H9 (cell line): Measurements from ENCODE around the gene DISC1. TPM values are rescaled to one million over a fixed set of nuclear protein-coding genes. Genes with fewer than 3 reads are reported as not detected.

Experiments
- DNase-seq: peaks from one replicate; pipeline ENCODE4 v3.0.0-alpha.2; 2017
- H2AFZ ChIP-seq: one replicate; pipeline ENCODE4 v1.6.1; 2013; ENCODE audit warnings: mild to moderate bottlenecking, low read length, control low read depth, moderate library complexity
- H2AK5ac ChIP-seq: 2 replicates; pipeline ENCODE4 v1.6.1; 2013; ENCODE audit warnings: low read length, control low read depth, mixed read lengths; ENCODE audit not compliant: insufficient read length
- H2BK120ac ChIP-seq: one replicate; pipeline ENCODE4 v1.6.1; 2013; ENCODE audit warnings: low read depth, mild to moderate bottlenecking, low read length, control low read depth, inconsistent platforms; ENCODE audit not compliant: poor library complexity, severe bottlenecking
- H2BK12ac ChIP-seq: 2 replicates; pipeline ENCODE4 v1.6.1; 2013; ENCODE audit warnings: low read length, control low read depth, mixed read lengths, low read depth; ENCODE audit not compliant: insufficient read length
- H2BK15ac ChIP-seq: 2 replicates; pipeline ENCODE4 v1.6.1; 2013; ENCODE audit warnings: low read depth, low read length, control low read depth
- H2BK20ac ChIP-seq: one replicate; pipeline ENCODE4 v1.6.1; 2013; ENCODE audit warnings: low read depth, mild to moderate bottlenecking, low read length, control low read depth, inconsistent platforms; ENCODE audit not compliant: poor library complexity, severe bottlenecking
- H2BK5ac ChIP-seq: 2 replicates; pipeline ENCODE4 v1.6.1; 2013; ENCODE audit warnings: low read length, control low read depth, mixed read lengths; ENCODE audit not compliant: insufficient read length
- H3K14ac ChIP-seq: 2 replicates; pipeline ENCODE4 v1.6.1; 2013; ENCODE audit warnings: low read length, control low read depth; ENCODE audit not compliant: insufficient read depth
- H3K18ac ChIP-seq: 2 replicates; pipeline ENCODE4 v1.6.1; 2013; ENCODE audit warnings: low read depth, mild to moderate bottlenecking, mixed read lengths, low read length, control low read depth; ENCODE audit not compliant: insufficient read length
- H3K23ac ChIP-seq: 2 replicates; pipeline ENCODE4 v1.6.1; 2013; ENCODE audit warnings: low read length, control low read depth, mixed read lengths, low read depth; ENCODE audit not compliant: insufficient read length
- H3K23me2 ChIP-seq: 2 replicates; pipeline ENCODE4 v1.6.1; 2013; ENCODE audit warnings: low read depth, mild to moderate bottlenecking, mixed read lengths, low read length, control low read depth; ENCODE audit not compliant: insufficient read length, poor library complexity, severe bottlenecking
- H3K27ac ChIP-seq: 2 replicates; pipeline ENCODE4 v1.5.1; 2013; ENCODE audit warnings: low read length, control low read depth, mixed read lengths, low read depth; ENCODE audit not compliant: insufficient read length
- H3K27me3 ChIP-seq: 2 replicates; pipeline ENCODE4 v1.6.1; 2013; ENCODE audit warnings: low read length, control low read depth, inconsistent platforms; ENCODE audit not compliant: insufficient read depth
- H3K4ac ChIP-seq: 2 replicates; pipeline ENCODE4 v1.6.1; 2013; ENCODE audit warnings: low read depth, mild to moderate bottlenecking, control low read depth, inconsistent platforms, low read length, moderate library complexity
- H3K4me1 ChIP-seq: 2 replicates; pipeline ENCODE4 v1.6.1; 2013; ENCODE audit warnings: low read length, control low read depth, inconsistent platforms; ENCODE audit not compliant: insufficient read depth
- H3K4me2 ChIP-seq: 2 replicates; pipeline ENCODE4 v1.6.1; 2013; ENCODE audit warnings: low read length, control low read depth, mixed read lengths; ENCODE audit not compliant: insufficient read length, insufficient read depth
- H3K56ac ChIP-seq: 2 replicates; pipeline ENCODE4 v1.6.1; 2013; ENCODE audit warnings: low read depth, mild to moderate bottlenecking, mixed read lengths, low read length, control low read depth; ENCODE audit not compliant: insufficient read length
- H3K79me1 ChIP-seq: 2 replicates; pipeline ENCODE4 v1.6.1; 2013; ENCODE audit warnings: low read depth, mild to moderate bottlenecking, moderate library complexity, low read length, control low read depth, inconsistent platforms; ENCODE audit not compliant: insufficient read depth, poor library complexity, severe bottlenecking
- H3K79me2 ChIP-seq: 2 replicates; pipeline ENCODE4 v1.6.1; 2013; ENCODE audit warnings: low read length, control low read depth, inconsistent platforms; ENCODE audit not compliant: insufficient read depth
- H3K9ac ChIP-seq: 2 replicates; pipeline ENCODE4 v1.6.1; 2013; ENCODE audit warnings: low read length, control low read depth, mixed read lengths; ENCODE audit not compliant: insufficient read length; ENCODE audit errors: extremely low read depth
- H3K9me3 ChIP-seq: one replicate; pipeline ENCODE4 v1.6.1; 2013; ENCODE audit warnings: low read depth, low read length, inconsistent platforms; ENCODE audit not compliant: control insufficient read depth
- H3T11ph ChIP-seq: one replicate; pipeline ENCODE4 v1.6.1; 2013; ENCODE audit warnings: mild to moderate bottlenecking, low read length, control low read depth, inconsistent platforms
- H4K20me1 ChIP-seq: one replicate; pipeline ENCODE4 v1.6.1; 2013; ENCODE audit not compliant: control insufficient read depth, insufficient read length, insufficient read depth
- H4K5ac ChIP-seq: 2 replicates; pipeline ENCODE4 v1.6.1; 2013; ENCODE audit warnings: low read depth, mild to moderate bottlenecking, mixed read lengths, low read length, control low read depth; ENCODE audit not compliant: insufficient read length
- H4K8ac ChIP-seq: replicated peaks from 2 replicates; pipeline ENCODE4 v1.6.1; 2013; ENCODE audit warnings: low read length, control low read depth, mixed read lengths, low read depth; ENCODE audit not compliant: insufficient read length
- H4K91ac ChIP-seq: 2 replicates; pipeline ENCODE4 v1.6.1; 2013; ENCODE audit warnings: low read depth, mild to moderate bottlenecking, moderate library complexity, mixed read lengths, low read length, control low read depth; ENCODE audit not compliant: insufficient read length
- H3K27ac Mint-ChIP-seq, 3 experiments: 2 replicates in 2 of 3; 3 replicates in 1 of 3; pipeline ENCODE4 v1.8.0; 2020 to 2021; ENCODE audit warnings: mixed read lengths in 3 of 3, mild to moderate bottlenecking in 1 of 3, moderate library complexity in 1 of 3
- H3K27me3 Mint-ChIP-seq: 2 replicates; pipeline ENCODE4 v1.8.0; 2021; ENCODE audit warnings: low read depth, mild to moderate bottlenecking, moderate library complexity, mixed read lengths
- H3K36me3 Mint-ChIP-seq, 3 experiments: 2 replicates in 2 of 3; 3 replicates in 1 of 3; pipeline ENCODE4 v1.8.0; 2020 to 2021; ENCODE audit warnings: low read depth in 3 of 3, mixed read lengths in 3 of 3; ENCODE audit not compliant: insufficient read depth in 1 of 3
- H3K4me1 Mint-ChIP-seq, 2 experiments: 2 replicates each; pipeline ENCODE4 v1.8.0; 2020; ENCODE audit warnings: mixed read lengths in 2 of 2
- H3K4me3 Mint-ChIP-seq, 2 experiments: 2 replicates in 1 of 2; 3 replicates in 1 of 2; pipeline ENCODE4 v1.8.0; 2020 to 2021; ENCODE audit warnings: mild to moderate bottlenecking in 2 of 2, mixed read lengths in 2 of 2, moderate library complexity in 1 of 2
- H3K9me3 Mint-ChIP-seq, 2 experiments: 2 replicates in 1 of 2; 3 replicates in 1 of 2; pipeline ENCODE4 v1.8.0; 2020; ENCODE audit warnings: mild to moderate bottlenecking in 2 of 2, mixed read lengths in 2 of 2, moderate library complexity in 1 of 2
- WGBS: extraction: QIAGEN DNeasy Blood & Tissue Kit; methylation state at CpG from one replicate; pipeline ENCODE4 v1.1.7; 2013; ENCODE audit warnings: missing lambda C conversion rate, low lambda C conversion rate, mixed read lengths; ENCODE audit not compliant: insufficient read length; ENCODE audit errors: extremely low coverage; 5-methylcytosine and 5-hydroxymethylcytosine counted together
- total RNA-seq: library from RNA; stranded (reverse); gene quantifications from 2 replicates; pipeline ENCODE4 v1.2.1, GENCODE V29; 2021
- TF ChIP-seq, protein P1 (sequence below): fragments of 200-600 bp; sonication (generic); conservative IDR thresholded peaks from 3 replicates; pipeline ENCODE4 v1.8.0; 2021; ENCODE audit warnings: antibody characterized with exemption, mild to moderate bottlenecking

DISC1 gene
- total RNA-seq, 1 experiment from 2014 or later, result 2.5 TPM

DNA sequence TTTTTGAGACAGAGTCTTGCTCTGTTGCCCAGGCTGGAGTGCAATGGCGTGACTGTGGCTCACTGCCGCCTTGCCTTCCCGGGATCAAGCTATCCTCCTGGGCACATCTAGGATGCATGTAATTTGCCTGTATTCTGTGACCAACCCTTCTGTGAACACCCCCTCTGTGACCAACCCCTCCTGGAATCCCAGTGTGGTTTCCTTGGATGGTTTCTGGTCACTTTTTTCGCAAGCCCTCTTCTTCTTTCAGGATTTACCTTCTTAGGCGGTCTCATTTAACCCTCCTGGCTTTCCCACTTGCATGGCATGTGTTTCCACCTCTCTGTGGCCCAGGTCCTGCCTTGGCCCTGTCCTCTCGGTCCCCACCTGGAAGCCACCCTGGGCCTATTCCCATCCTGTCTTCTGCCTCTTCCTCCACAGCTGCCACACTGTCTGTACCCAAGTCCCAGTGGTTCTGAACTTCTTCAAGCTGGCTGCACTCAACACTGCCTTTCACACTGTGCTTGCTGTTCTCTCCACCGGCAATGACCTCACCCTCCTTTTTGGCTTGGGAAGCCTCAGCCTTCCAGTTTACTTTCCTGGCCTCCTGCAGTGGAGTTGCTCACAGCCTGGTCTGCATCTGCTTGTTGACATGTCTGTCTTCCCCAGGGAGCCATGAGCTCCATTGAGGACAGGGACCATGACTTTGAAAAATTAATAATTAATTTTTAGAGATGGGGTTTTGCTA is 57.0 kb downstream of the DISC1 start:
- peaks cover 24 to 31% of the 10 kb centered on the region in 2 experiments for H3K9me3 Mint-ChIP-seq
- Histone ChIP-seq H2BK12ac (no peak overlapping the region), H3K79me2 (no peaks in the 10 kb centered on the region), H3K79me1 (no peaks in the 10 kb centered on the region), H2BK120ac (no peak overlapping the region), H4K8ac (no peak overlapping the region), H3K4me1 (no peaks in the 10 kb centered on the region), H3T11ph (no peak overlapping the region), H2BK5ac (no peak overlapping the region), H4K20me1 (no peaks in the 10 kb centered on the region), H2AK5ac (no peak overlapping the region), H3K27me3 (no peaks in the 10 kb centered on the region), H3K4ac (no peak overlapping the region), H3K9me3 (no peaks in the 10 kb centered on the region), H3K18ac (no peak overlapping the region), H3K14ac (no peak overlapping the region), H3K9ac (no peak overlapping the region), H3K27ac (no peak overlapping the region), H2BK15ac (no peak overlapping the region), H3K23ac (no peak overlapping the region), H3K23me2 (no peaks in the 10 kb centered on the region), H4K5ac (no peak overlapping the region), H4K91ac (no peak overlapping the region), H3K4me2 (no peak overlapping the region), H2AFZ (no peak overlapping the region), H3K56ac (no peak overlapping the region), H2BK20ac (no peak overlapping the region)
- no peak for DNase-seq
- peaks cover 0 to 3% of the 10 kb centered on the region in 2 experiments; a peak in 2 of 4 replicates for H3K4me1 Mint-ChIP-seq
- H3K27me3 Mint-ChIP-seq, result peaks cover 4% of the 10 kb centered on the region; the same call in 1 of the 2 replicates
- peaks cover 9 to 16% (median 11%) of the 10 kb centered on the region in 3 experiments for H3K36me3 Mint-ChIP-seq
- peak overlapping the region in 2 of 3 experiments; percentile 3 to 40; a peak in 3 of 7 replicates for H3K27ac Mint-ChIP-seq
- H3K4me3 Mint-ChIP-seq, result no peak overlapping the region; a peak in 1 of 5 replicates
- TF ChIP-seq, protein P1, sequence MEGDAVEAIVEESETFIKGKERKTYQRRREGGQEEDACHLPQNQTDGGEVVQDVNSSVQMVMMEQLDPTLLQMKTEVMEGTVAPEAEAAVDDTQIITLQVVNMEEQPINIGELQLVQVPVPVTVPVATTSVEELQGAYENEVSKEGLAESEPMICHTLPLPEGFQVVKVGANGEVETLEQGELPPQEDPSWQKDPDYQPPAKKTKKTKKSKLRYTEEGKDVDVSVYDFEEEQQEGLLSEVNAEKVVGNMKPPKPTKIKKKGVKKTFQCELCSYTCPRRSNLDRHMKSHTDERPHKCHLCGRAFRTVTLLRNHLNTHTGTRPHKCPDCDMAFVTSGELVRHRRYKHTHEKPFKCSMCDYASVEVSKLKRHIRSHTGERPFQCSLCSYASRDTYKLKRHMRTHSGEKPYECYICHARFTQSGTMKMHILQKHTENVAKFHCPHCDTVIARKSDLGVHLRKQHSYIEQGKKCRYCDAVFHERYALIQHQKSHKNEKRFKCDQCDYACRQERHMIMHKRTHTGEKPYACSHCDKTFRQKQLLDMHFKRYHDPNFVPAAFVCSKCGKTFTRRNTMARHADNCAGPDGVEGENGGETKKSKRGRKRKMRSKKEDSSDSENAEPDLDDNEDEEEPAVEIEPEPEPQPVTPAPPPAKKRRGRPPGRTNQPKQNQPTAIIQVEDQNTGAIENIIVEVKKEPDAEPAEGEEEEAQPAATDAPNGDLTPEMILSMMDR, result no peak
- WGBS, result no CpG with 5 or more reads among the region's 7 CpGs
